ENCODE results near the gene PLEKHG4B.

DNA sequence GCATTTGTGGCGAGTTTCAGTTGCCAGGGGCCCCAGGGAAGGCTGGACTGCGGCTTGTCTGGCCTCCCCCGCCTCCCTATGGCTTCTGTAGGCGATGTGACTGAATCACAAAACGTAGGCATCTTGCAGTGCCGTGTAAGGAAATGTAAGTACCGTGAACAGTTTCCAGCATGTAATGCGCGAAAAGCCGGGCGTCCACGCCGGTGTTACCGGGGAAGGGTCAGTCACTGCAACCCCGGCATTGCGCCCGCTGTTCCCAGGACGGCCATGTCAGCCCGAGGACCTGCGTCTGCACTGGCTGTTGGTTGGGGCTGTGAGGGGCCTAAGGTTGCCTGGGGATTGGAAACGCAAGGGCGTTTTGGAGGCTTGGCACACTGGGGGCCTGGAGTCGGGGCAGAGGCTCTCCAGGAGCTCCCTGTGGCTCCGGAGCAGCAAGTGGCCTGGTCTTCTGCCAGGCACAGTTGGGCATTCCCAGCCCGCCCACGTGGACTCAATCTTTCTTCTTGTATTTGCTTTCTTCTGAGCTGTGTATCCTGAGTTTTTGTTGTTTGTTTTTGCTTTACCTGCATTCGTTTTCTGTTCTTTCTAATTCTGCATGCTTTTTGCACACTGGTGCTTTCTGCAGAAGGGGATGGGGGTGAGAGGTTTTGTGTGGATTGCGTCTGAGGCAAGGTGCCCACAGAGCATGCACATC is 36.9 kb upstream of the PLEKHG4B start:
- TF ChIP-seq POLR2A (IDR thresholded peaks at IDR 0.05; ENCODE audit: low read depth, low read length), result no peak
- TF ChIP-seq POLR2AphosphoS5 (IDR thresholded peaks at IDR 0.05; ENCODE audit: low read depth, low read length), result no peak
- no peak for TF ChIP-seq TAF1 (IDR thresholded peaks at IDR 0.05; ENCODE audit: low read depth, low read length)
- TF ChIP-seq POU2F2 (IDR thresholded peaks at IDR 0.05; ENCODE audit: low read depth, low read length), result no peak
- no peak for TF ChIP-seq SPI1 (IDR thresholded peaks at IDR 0.05; ENCODE audit: low read depth, low read length)
